Body of pancreas (tissue), 4 donors: ENCODE results near the gene SPACDR. TPM values are rescaled to one million over a fixed set of nuclear protein-coding genes. Genes with fewer than 3 reads are reported as not detected.
"Not testable (repeated sequence)": the region's sequence is repeated elsewhere in the genome, so short reads cannot be mapped to it uniquely, and the experiment has no call there.

Experiments
- ATAC-seq: fragments of 150-250 bp; one replicate; pipeline ENCODE4 v1.9.1; 2016
- DNase-seq, 4 donors: peaks; one replicate each; pipeline ENCODE4 v3.0.0-alpha.2; 2019
- H3K27ac ChIP-seq, 4 donors: fragments of 200-600 bp; sonication (generic); 1 replicate in 3 of 4; 2 replicates in 1 of 4; pipeline versions ENCODE4 v1.5.1 to v1.6.1; 2016 to 2019; ENCODE audit warnings: mild to moderate bottlenecking in 1 of 4, mixed read lengths in 1 of 4, moderate library complexity in 1 of 4
- H3K27me3 ChIP-seq, 2 donors: fragments of 200-600 bp; sonication (generic); one replicate each; pipeline ENCODE4 v1.6.0; 2016; ENCODE audit warnings: mild to moderate bottlenecking in 1 of 2
- H3K36me3 ChIP-seq, 2 donors: fragments of 200-600 bp; sonication (generic); replicated peaks in 1 of 2; 2 replicates each; pipeline ENCODE4 v1.5.1; 2016; ENCODE audit warnings: low read depth in 2 of 2; ENCODE audit not compliant: insufficient read depth in 1 of 2
- H3K4me1 ChIP-seq: fragments of 200-600 bp; sonication (generic); one replicate; pipeline ENCODE4 v1.6.0; 2016
- H3K4me3 ChIP-seq, 2 donors: fragments of 200-600 bp; sonication (generic); 1 replicate in 1 of 2; 2 replicates in 1 of 2; pipeline ENCODE4 v1.5.1; 2016 to 2019
- H3K9me3 ChIP-seq, 3 donors: fragments of 200-600 bp; sonication (generic); 1 replicate in 2 of 3; 2 replicates in 1 of 3; pipeline ENCODE4 v1.5.1; 2016
- CTCF ChIP-seq, 7 experiments: fragments of 450-650 bp in 4 of 7; fragments of 200-600 bp in 3 of 7; sonication (generic) in 3 of 7; IDR thresholded peaks; one replicate each; pipeline ENCODE4 v1.5.1; 2016 to 2019; ENCODE audit warnings: antibody characterized with exemption in 7 of 7
- POLR2A ChIP-seq, 3 donors: fragments of 450-650 bp; IDR thresholded peaks; one replicate each; pipeline ENCODE4 v1.6.1; 2016; ENCODE audit warnings: antibody characterized with exemption in 3 of 3, mild to moderate bottlenecking in 2 of 3
- WGBS, 2 donors: methylation state at CpG; one replicate each; pipeline ENCODE4 v1.1.5; 2017; 5-methylcytosine and 5-hydroxymethylcytosine counted together
- intact Hi-C: fragments of 100-400 bp; cut with DNase I; formaldehyde crosslinking; loops from one replicate; pipeline ENCODE4 v1.15.1; 2023
- total RNA-seq, 2 donors: library from RNA; depleted of rRNA; stranded (reverse); fragments of >200 nt; gene quantifications; one replicate each; pipeline ENCODE4 v1.1.0, GENCODE V29; 2016

SPACDR gene
- total RNA-seq, 2 donors from 2014 or later = 1.0 TPM; not detected in 1

GRCh38 chr7:100464791-100465190 lies 731 bp upstream of the SPACDR start:
- intact Hi-C loops = no loop called here
- H3K4me1 ChIP-seq = peaks cover 40% of the 10 kb centered on the region
- no peaks in the 10 kb centered on the region for H3K36me3 ChIP-seq
- H3K27ac ChIP-seq = peak overlapping the region in 2 of 4 donors; percentile 1 to 23
- ATAC-seq = no peak
- 93 to 94% methylated on average over 2 of the region's 2 CpGs for WGBS, 2 donors
- H3K4me3 ChIP-seq = no peak overlapping the region
- no peaks in the 10 kb centered on the region for H3K27me3 ChIP-seq
- H3K9me3 ChIP-seq = no peaks in the 10 kb centered on the region
- no peak for DNase-seq
- TF ChIP-seq CTCF (IDR thresholded peaks at IDR 0.05) (no peak), POLR2A (IDR thresholded peaks at IDR 0.05) (no peak)

DNA sequence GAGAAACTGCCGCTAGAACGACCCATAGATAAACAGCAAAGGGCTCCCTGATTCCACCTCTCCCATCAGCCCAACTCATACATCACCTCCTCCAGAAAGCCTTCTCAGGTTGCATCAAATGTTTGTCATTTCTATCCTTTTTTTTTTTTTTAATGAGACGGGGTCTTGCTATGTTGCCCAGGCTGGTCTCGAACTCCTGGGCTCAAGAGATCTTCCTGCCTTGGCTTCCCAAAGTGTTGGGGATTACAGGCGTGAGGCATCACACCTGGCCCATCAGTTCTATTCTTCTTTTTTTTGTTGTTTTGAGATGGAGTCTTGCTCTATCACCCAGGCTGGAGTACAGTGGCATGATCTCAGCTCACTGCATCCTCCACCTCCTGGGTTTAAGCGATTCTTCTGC lies 7.0 kb downstream of the SPACDR start:
- no peak for DNase-seq

DNA sequence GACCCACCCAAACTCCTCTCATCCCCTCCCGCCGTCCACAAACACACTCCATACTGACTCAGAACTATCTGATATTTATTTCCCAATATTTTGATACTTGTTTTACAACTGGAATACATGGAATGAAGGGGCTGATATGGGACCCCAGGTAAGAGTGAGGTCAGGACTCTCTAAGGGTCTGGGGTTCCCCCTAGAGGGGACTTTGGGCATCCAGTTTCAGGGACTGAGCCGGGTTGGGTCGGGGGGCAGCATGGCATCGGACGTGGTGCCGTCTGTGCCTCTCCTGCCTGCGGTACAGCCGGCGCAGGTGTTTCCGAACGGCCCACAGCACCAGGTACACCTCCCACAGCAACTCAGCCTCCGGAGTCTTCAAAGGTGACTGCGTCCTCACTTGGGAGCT lies 7.5 kb downstream of the SPACDR start:
- no peak overlapping the region for H3K27ac ChIP-seq
- H3K4me1 ChIP-seq = no peaks in the 10 kb centered on the region
- DNase-seq (no peak), ATAC-seq (no peak)
- TF ChIP-seq POLR2A (IDR thresholded peaks at IDR 0.05) = no peak
- TF ChIP-seq CTCF (IDR thresholded peaks at IDR 0.05) = no peak
- H3K9me3 ChIP-seq = no peaks in the 10 kb centered on the region
- intact Hi-C loops = no loop called here
- H3K36me3 ChIP-seq = no peaks in the 10 kb centered on the region
- H3K4me3 ChIP-seq = no peak overlapping the region
- no peaks in the 10 kb centered on the region for H3K27me3 ChIP-seq
- 83% methylated on average over 4 to 14 of the region's 14 CpGs for WGBS, 2 donors

More for the DNA sequence above, 7.0 kb downstream of the SPACDR start:
- Histone ChIP-seq H3K27me3 (no peaks in the 10 kb centered on the region), H3K27ac (no peak overlapping the region), H3K4me3 (no peak overlapping the region), H3K36me3 (no peaks in the 10 kb centered on the region), H3K4me1 (no peaks in the 10 kb centered on the region), H3K9me3 (no peaks in the 10 kb centered on the region)
- ATAC-seq = no peak
- 80 to 88% methylated on average over 6 of the region's 6 CpGs for whole genome bisulfite sequencing, 2 donors
- no peak for TF ChIP-seq CTCF (IDR thresholded peaks at IDR 0.05)
- TF ChIP-seq POLR2A (IDR thresholded peaks at IDR 0.05) = no peak
- intact Hi-C loops = no loop called here

DNA sequence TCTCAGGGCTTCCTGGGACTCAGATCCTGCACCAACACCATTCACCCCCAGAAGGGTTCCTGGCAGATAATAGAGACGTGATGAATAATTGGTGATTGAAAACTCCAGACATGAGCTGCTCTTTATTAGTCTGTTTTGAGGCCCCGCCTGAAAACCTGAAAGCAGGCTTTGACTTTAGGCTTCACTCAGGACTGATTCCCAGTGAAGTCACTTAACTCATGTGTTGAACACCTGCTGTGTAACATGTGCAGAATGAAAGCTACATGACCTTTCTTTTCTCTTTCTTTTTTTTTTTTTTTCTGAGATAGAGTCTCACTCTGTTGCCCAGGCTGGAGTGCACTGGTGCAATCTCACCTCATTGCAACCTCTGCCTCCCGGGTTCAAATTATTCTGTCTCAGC lies 8.9 kb downstream of the SPACDR start:
- WGBS, 2 donors = 76 to 88% methylated on average over 2 to 3 of the region's 3 CpGs
- intact Hi-C loops = no loop called here
- Histone ChIP-seq H3K27ac (no peak overlapping the region), H3K4me3 (no peak overlapping the region), H3K36me3 (no peaks in the 10 kb centered on the region), H3K9me3 (no peaks in the 10 kb centered on the region), H3K27me3 (no peaks in the 10 kb centered on the region), H3K4me1 (peaks cover 9% of the 10 kb centered on the region)
- ATAC-seq (no peak), DNase-seq (no peak)
- TF ChIP-seq POLR2A (IDR thresholded peaks at IDR 0.05) = no peak
- no peak for TF ChIP-seq CTCF (IDR thresholded peaks at IDR 0.05)

GRCh38 chr7:100453854-100454253 lies 10.2 kb downstream of the SPACDR start:
- H3K4me1 ChIP-seq = peaks cover 16% of the 10 kb centered on the region
- H3K9me3 ChIP-seq, H3K27me3 ChIP-seq, ATAC-seq, H3K27ac ChIP-seq, DNase-seq, intact Hi-C loops, H3K4me3 ChIP-seq, H3K36me3 ChIP-seq: not testable (repeated sequence)
- 87 to 95% methylated on average over 8 of the region's 8 CpGs for WGBS, 2 donors
